ENCODE measurements around the gene ZNF184. TPM values are rescaled to one million over a fixed set of nuclear protein-coding genes. Genes with fewer than 3 reads are reported as not detected.

ZNF184 gene
- total and polyA plus RNA-seq, 4 donors: 1.4 to 11.9 (median 3.7) TPM

DNA sequence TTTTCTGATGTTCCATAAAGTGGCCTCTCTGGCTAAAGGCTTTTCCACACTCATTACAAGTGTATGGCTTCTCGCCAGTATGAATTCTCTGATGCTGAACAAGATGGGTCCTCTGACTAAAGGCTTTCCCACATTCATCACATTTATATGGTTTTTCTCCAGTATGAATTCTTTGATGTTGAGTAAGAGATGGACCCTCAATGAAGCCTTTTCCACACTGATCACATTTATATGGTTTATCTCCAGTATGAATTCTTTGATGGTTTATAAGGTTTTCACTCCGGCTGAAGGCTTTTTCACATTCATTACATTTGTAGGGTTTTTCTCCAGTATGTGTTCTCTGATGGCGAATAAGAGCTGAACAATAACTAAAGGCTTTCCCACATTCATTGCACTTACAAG, 20.4 kb downstream of the ZNF184 start:
- 97 to 99% methylated on average over 3 of the region's 3 CpGs for WGBS, 2 donors
- peaks cover 21 to 61% (median 53%) of the 10 kb centered on the region in 4 donors for H3K9me3 ChIP-seq (ENCODE audit: control insufficient read depth in 4 of 4, insufficient read depth in 3 of 4, low read length in 3 of 4)
- ATAC-seq (ENCODE audit: insufficient read depth, low FRiP score) (no peak), DNase-seq (no peak)
- peaks cover 18 to 75% (median 67%) of the 10 kb centered on the region in 4 donors for H3K36me3 ChIP-seq (ENCODE audit: control insufficient read depth in 4 of 4, insufficient read depth in 4 of 4, low read length in 4 of 4)
- no peak overlapping the region for H3K27ac ChIP-seq (ENCODE audit: low read depth in 1 of 2, low read length in 1 of 2)
- TF ChIP-seq, protein P1, sequence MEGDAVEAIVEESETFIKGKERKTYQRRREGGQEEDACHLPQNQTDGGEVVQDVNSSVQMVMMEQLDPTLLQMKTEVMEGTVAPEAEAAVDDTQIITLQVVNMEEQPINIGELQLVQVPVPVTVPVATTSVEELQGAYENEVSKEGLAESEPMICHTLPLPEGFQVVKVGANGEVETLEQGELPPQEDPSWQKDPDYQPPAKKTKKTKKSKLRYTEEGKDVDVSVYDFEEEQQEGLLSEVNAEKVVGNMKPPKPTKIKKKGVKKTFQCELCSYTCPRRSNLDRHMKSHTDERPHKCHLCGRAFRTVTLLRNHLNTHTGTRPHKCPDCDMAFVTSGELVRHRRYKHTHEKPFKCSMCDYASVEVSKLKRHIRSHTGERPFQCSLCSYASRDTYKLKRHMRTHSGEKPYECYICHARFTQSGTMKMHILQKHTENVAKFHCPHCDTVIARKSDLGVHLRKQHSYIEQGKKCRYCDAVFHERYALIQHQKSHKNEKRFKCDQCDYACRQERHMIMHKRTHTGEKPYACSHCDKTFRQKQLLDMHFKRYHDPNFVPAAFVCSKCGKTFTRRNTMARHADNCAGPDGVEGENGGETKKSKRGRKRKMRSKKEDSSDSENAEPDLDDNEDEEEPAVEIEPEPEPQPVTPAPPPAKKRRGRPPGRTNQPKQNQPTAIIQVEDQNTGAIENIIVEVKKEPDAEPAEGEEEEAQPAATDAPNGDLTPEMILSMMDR (IDR thresholded peaks at IDR 0.05; ENCODE audit: control extremely low read depth, extremely low read depth): no peak
- no peak overlapping the region for H3K9ac ChIP-seq (ENCODE audit: insufficient read depth in 1 of 2, low read length in 2 of 2)
- no peak overlapping the region for H3K4me3 ChIP-seq
- H3K27me3 ChIP-seq (ENCODE audit: control insufficient read depth in 3 of 3, insufficient read depth in 3 of 3, low read length in 2 of 3): no peaks in the 10 kb centered on the region
- H3K4me1 ChIP-seq (ENCODE audit: control insufficient read depth in 5 of 5, insufficient read depth in 5 of 5, low read length in 5 of 5): no peaks in the 10 kb centered on the region

DNA sequence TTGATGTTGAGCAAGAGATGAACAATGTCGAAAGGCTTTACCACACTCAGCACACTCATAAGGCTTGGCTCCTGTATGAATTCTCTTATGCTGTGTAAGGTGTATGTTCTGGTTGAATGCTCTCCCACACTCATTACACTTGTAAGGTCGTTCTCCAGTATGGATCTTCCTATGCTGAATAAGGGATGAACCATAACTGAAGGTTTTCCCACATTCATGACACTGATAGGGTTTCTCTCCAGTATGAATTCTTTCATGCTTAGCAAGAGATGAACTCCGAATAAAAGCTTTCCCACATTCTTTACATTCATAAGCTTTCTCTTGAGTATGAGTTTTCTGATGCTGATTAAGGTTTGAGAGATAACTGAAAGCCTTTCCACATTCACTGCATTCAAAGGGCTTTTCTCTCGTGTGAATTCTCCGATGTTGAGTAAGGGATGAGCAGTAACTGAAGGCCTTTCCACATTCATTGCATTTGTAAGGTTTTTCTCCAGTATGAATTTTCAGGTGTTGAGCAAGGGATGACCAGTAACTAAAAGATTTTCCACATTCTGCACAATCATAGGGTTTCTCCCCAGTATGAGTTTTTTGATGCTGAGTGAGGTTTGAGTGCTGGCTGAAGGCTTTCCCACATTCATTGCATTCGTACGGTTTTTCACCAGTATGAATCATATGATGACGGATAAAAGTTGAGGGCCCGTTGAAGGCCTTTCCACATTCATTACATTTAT, 21.1 kb downstream of the ZNF184 start:
- Histone ChIP-seq H3K9ac (ENCODE audit: insufficient read depth in 1 of 2, low read length in 2 of 2) (no peak overlapping the region), H3K27ac (ENCODE audit: low read depth in 1 of 2, low read length in 1 of 2) (no peak overlapping the region), H3K36me3 (ENCODE audit: control insufficient read depth in 4 of 4, insufficient read depth in 4 of 4, low read length in 4 of 4) (peaks cover 17 to 68% (median 61%) of the 10 kb centered on the region in 4 donors), H3K9me3 (ENCODE audit: control insufficient read depth in 4 of 4, insufficient read depth in 3 of 4, low read length in 3 of 4) (peaks cover 21 to 58% (median 52%) of the 10 kb centered on the region in 4 donors), H3K27me3 (ENCODE audit: control insufficient read depth in 3 of 3, insufficient read depth in 3 of 3, low read length in 2 of 3) (no peaks in the 10 kb centered on the region), H3K4me1 (ENCODE audit: control insufficient read depth in 5 of 5, insufficient read depth in 5 of 5, low read length in 5 of 5) (no peaks in the 10 kb centered on the region), H3K4me3 (no peak overlapping the region)
- ATAC-seq (ENCODE audit: insufficient read depth, low FRiP score) (no peak), DNase-seq (no peak)
- TF ChIP-seq, protein P1 (IDR thresholded peaks at IDR 0.05; ENCODE audit: control extremely low read depth, extremely low read depth): no peak
- 97 to 98% methylated on average over 9 of the region's 9 CpGs for WGBS, 2 donors

DNA sequence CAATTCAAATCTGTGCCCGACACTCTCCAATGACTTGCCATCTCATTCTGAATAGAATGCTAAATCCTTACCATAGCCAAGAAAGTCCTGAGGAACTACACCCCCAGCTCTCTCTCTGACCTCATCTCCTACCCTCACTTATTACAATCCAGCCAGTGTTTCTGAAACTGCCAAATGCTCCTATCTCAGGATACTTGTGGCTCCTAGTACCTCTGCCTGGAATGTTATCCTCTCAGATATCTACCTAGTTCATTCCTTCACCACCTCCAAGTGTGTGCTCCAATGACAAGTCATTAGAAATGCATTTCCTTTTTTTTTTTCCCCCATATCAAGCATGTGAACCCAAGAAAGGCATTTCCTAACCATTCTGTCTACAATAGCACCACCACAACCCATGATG, 24.4 kb downstream of the ZNF184 start:
- H3K36me3 ChIP-seq (ENCODE audit: control insufficient read depth in 4 of 4, insufficient read depth in 4 of 4, low read length in 4 of 4): peaks cover 4 to 36% (median 30%) of the 10 kb centered on the region in 4 donors
- no peak overlapping the region for H3K9ac ChIP-seq (ENCODE audit: insufficient read depth in 1 of 2, low read length in 2 of 2)
- H3K27me3 ChIP-seq (ENCODE audit: control insufficient read depth in 3 of 3, insufficient read depth in 3 of 3, low read length in 2 of 3): no peaks in the 10 kb centered on the region
- H3K9me3 ChIP-seq (ENCODE audit: control insufficient read depth in 4 of 4, insufficient read depth in 3 of 4, low read length in 3 of 4): peaks cover 21 to 49% (median 38%) of the 10 kb centered on the region in 4 donors
- no peak overlapping the region for H3K27ac ChIP-seq (ENCODE audit: low read depth in 1 of 2, low read length in 1 of 2)
- DNase-seq (no peak), ATAC-seq (ENCODE audit: insufficient read depth, low FRiP score) (no peak)
- TF ChIP-seq, protein P1 (IDR thresholded peaks at IDR 0.05; ENCODE audit: control extremely low read depth, extremely low read depth): no peak
- no peaks in the 10 kb centered on the region for H3K4me1 ChIP-seq (ENCODE audit: control insufficient read depth in 5 of 5, insufficient read depth in 5 of 5, low read length in 5 of 5)
- WGBS, 2 donors: 95 to 100% methylated on average over 1 of the region's 1 CpG
- H3K4me3 ChIP-seq: no peak overlapping the region
